ENCODE measurements around the gene CHIT1. TPM values are rescaled to one million over a fixed set of nuclear protein-coding genes. Genes with fewer than 3 reads are reported as not detected.

Gene CHIT1
- total and polyA plus RNA-seq, 2 of the 13 experiments (the other 11 are each of a cell fraction or from before 2014, with no cell fraction given): not detected

DNA sequence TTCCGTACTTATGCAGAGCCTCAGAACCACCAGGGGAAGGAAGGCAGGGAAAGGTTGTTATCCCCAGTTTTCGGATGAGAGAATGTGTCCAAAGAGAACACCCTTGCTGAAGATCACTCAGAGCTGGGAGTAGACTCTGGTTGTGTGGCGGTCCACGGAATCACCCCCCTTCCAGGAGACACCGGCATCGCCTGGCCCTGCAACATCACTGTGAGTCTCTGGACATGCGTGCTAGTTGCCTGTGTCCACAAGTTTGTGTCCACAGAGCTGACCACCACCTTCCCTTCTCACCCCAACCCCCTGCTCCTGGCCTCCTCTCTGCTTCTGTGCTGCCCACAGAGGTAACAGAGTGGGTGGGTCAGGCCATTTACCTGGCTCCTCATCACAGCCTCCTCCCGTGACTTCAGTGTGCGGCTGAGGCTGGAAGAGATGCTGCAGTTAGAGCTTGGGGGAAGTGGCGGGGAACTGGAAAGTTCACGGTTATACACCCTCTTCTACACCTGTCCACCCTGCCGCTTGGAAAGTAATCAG, 61.2 kb downstream of the CHIT1 start:
- FAIRE-seq (no peak), ATAC-seq (no peak), DNase-seq (ENCODE audit: low spot score) (no peak)
- H3K27ac ChIP-seq (ENCODE audit: extremely low read length, insufficient read depth, low read length): no peak overlapping the region
- H3K9ac ChIP-seq (ENCODE audit: insufficient read depth, low read depth, low read length): no peak overlapping the region
- no peaks in the 10 kb centered on the region for H3K4me1 ChIP-seq (ENCODE audit: insufficient read depth, low read length)
- no TSS peak for BruUV-seq (replicated peaks)
- 0 out of 2 replicates have a peak, but pooled peaks cover 4% of the 10 kb centered on the region for H4K20me1 ChIP-seq (ENCODE audit: insufficient read depth, low read length)
- intact Hi-C loops (cut with micrococcal nuclease; ENCODE audit: unreplicated experiment) (no loop called here), in situ Hi-C loops (cut with HindIII; ENCODE audit: extremely low pct_ligation_motif_present, low pct_unique_long_range_greater_than_20kb) (loop anchor here (5.0 kb wide), 1 partner anchor 49 kb away; no protein-coding TSS in a partner anchor)
- no peak overlapping the region for H2AFZ ChIP-seq (ENCODE audit: low read length)
- POLR2A ChIA-PET: no interaction called here
- H3K4me2 ChIP-seq (ENCODE audit: low read depth, low read length): no peak overlapping the region
- H3K36me3 ChIP-seq (replicated peaks in 1 of 2; ENCODE audit: control insufficient read depth in 1 of 2, insufficient read depth in 2 of 2, low read length in 2 of 2): no peaks in the 10 kb centered on the region
- CTCF ChIA-PET (ENCODE audit: low intra/inter-chr PET ratio, low total read pairs): no interaction called here
- WGBS (ENCODE audit: low lambda C conversion rate): 72% methylated on average over 10 of the region's 12 CpGs
- no peak for TF ChIP-seq CBX2 (IDR thresholded peaks at IDR 0.05; ENCODE audit: low read depth, low read length)
- no peak for TF ChIP-seq CBX2 (CRISPR knock-in tag; IDR thresholded peaks at IDR 0.05; ENCODE audit: low read depth)
- TF ChIP-seq, protein P1, sequence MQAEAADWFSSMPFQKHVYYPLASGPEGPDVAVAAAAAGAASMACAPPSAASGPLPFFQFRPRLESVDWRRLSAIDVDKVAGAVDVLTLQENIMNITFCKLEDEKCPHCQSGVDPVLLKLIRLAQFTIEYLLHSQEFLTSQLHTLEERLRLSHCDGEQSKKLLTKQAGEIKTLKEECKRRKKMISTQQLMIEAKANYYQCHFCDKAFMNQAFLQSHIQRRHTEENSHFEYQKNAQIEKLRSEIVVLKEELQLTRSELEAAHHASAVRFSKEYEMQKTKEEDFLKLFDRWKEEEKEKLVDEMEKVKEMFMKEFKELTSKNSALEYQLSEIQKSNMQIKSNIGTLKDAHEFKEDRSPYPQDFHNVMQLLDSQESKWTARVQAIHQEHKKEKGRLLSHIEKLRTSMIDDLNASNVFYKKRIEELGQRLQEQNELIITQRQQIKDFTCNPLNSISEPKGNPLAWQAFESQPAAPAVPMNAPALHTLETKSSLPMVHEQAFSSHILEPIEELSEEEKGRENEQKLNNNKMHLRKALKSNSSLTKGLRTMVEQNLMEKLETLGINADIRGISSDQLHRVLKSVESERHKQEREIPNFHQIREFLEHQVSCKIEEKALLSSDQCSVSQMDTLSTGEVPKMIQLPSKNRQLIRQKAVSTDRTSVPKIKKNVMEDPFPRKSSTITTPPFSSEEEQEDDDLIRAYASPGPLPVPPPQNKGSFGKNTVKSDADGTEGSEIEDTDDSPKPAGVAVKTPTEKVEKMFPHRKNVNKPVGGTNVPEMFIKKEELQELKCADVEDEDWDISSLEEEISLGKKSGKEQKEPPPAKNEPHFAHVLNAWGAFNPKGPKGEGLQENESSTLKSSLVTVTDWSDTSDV (CRISPR knock-in tag; IDR thresholded peaks at IDR 0.05): no peak
- TF ChIP-seq HES4 (CRISPR knock-in tag; IDR thresholded peaks at IDR 0.05; ENCODE audit: borderline replicate concordance): no peak
- no peak for TF ChIP-seq TSC22D2 (CRISPR knock-in tag; IDR thresholded peaks at IDR 0.05; ENCODE audit: borderline replicate concordance)
- TF ChIP-seq, protein P2, sequence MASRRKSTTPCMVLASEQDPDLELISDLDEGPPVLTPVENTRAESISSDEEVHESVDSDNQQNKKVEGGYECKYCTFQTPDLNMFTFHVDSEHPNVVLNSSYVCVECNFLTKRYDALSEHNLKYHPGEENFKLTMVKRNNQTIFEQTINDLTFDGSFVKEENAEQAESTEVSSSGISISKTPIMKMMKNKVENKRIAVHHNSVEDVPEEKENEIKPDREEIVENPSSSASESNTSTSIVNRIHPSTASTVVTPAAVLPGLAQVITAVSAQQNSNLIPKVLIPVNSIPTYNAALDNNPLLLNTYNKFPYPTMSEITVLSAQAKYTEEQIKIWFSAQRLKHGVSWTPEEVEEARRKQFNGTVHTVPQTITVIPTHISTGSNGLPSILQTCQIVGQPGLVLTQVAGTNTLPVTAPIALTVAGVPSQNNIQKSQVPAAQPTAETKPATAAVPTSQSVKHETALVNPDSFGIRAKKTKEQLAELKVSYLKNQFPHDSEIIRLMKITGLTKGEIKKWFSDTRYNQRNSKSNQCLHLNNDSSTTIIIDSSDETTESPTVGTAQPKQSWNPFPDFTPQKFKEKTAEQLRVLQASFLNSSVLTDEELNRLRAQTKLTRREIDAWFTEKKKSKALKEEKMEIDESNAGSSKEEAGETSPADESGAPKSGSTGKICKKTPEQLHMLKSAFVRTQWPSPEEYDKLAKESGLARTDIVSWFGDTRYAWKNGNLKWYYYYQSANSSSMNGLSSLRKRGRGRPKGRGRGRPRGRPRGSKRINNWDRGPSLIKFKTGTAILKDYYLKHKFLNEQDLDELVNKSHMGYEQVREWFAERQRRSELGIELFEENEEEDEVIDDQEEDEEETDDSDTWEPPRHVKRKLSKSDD (CRISPR knock-in tag; IDR thresholded peaks at IDR 0.05; ENCODE audit: low read depth): no peak
- H3K27me3 ChIP-seq (ENCODE audit: control insufficient read depth in 1 of 2, insufficient read depth in 2 of 2, low read length in 2 of 2): peaks cover 2 to 10% of the 10 kb centered on the region in 2 experiments; a peak in 4 of 5 replicates
- no peaks in the 10 kb centered on the region for H3K79me2 ChIP-seq (ENCODE audit: insufficient read depth, low read length)
- no peak overlapping the region for H3K4me3 ChIP-seq (replicated peaks in 1 of 3; ENCODE audit: insufficient read depth in 1 of 3, low read depth in 2 of 3, low read length in 3 of 3)
- no peaks in the 10 kb centered on the region for H3K9me3 ChIP-seq (ENCODE audit: low read length)

All from HepG2 (cell line).